Lower leg skin (tissue), 4 donors: ENCODE measurements around the gene IFFO2. TPM values are rescaled to one million over a fixed set of nuclear protein-coding genes. Genes with fewer than 3 reads are reported as not detected.
"Not testable (repeated sequence)": the region's sequence is repeated elsewhere in the genome, so short reads cannot be mapped to it uniquely, and the experiment has no call there.

Experiments
- DNase-seq, 2 donors: peaks; one replicate each; pipeline ENCODE4 v3.0.0-alpha.2; 2019; ENCODE audit warnings: low spot score in 2 of 2
- H3K4me3 ChIP-seq: fragments of 200-600 bp; sonication (generic); 2 replicates; pipeline ENCODE4 v1.5.1; 2017; ENCODE audit warnings: mild to moderate bottlenecking, low read depth; ENCODE audit not compliant: poor library complexity, severe bottlenecking
- CTCF ChIP-seq, 3 donors: fragments of 450-650 bp; IDR thresholded peaks; one replicate each; pipeline ENCODE4 v1.5.1; 2016; ENCODE audit warnings: antibody characterized with exemption in 3 of 3, mild to moderate bottlenecking in 3 of 3, moderate library complexity in 2 of 3
- POLR2A ChIP-seq, 2 donors: fragments of 450-650 bp; IDR thresholded peaks; one replicate each; pipeline ENCODE4 v1.6.1; 2016 to 2017; ENCODE audit warnings: antibody characterized with exemption in 2 of 2, mild to moderate bottlenecking in 1 of 2, moderate library complexity in 1 of 2
- WGBS, 2 donors: methylation state at CpG; one replicate each; pipeline ENCODE4 v1.1.5; 2018; 5-methylcytosine and 5-hydroxymethylcytosine counted together
- intact Hi-C: fragments of 100-400 bp; cut with DNase I; formaldehyde crosslinking; loops from one replicate; pipeline ENCODE4 v1.15.0; 2023; ENCODE audit warnings: low total_unique reads
- total RNA-seq, 4 donors: library from RNA; depleted of rRNA; stranded (reverse); fragments of >200 nt; gene quantifications; one replicate each; pipeline ENCODE4 v1.1.0, GENCODE V29; 2016

The IFFO2 gene
- total RNA-seq, 4 donors from 2014 or later: 317 to 562 (median 451) TPM

GRCh38 chr1:18871401-18872070 lies 84.9 kb downstream of the IFFO2 start:
- TF ChIP-seq POLR2A (IDR thresholded peaks at IDR 0.05) (no peak), CTCF (IDR thresholded peaks at IDR 0.05) (no peak)
- intact Hi-C loops: no loop called here
- WGBS, 2 donors: 87 to 95% methylated on average over 7 of the region's 7 CpGs
- no peak overlapping the region for H3K4me3 ChIP-seq
- DNase-seq: no peak

- WGBS, 2 donors: 89 to 92% methylated on average over 10 of the region's 10 CpGs
- intact Hi-C loops: no loop called here
Measured at GRCh38 chr1:18870957-18871356, 85.5 kb downstream of the IFFO2 start.

GRCh38 chr1:18870595-18870865 lies 85.9 kb downstream of the IFFO2 start:
- intact Hi-C loops, DNase-seq, H3K4me3 ChIP-seq: not testable (repeated sequence)
- 66% methylated on average over 3 of the region's 3 CpGs for WGBS, 2 donors

More at GRCh38 chr1:18870957-18871356, 85.5 kb downstream of the IFFO2 start:
- no peak for DNase-seq
- no peak overlapping the region for H3K4me3 ChIP-seq
- no peak for TF ChIP-seq CTCF (IDR thresholded peaks at IDR 0.05)
- no peak for TF ChIP-seq POLR2A (IDR thresholded peaks at IDR 0.05)

- 73% methylated on average over 9 of the region's 9 CpGs for WGBS, 2 donors
- intact Hi-C loops: no loop called here
- TF ChIP-seq POLR2A (IDR thresholded peaks at IDR 0.05) (no peak), CTCF (IDR thresholded peaks at IDR 0.05) (no peak)
- no peak overlapping the region for H3K4me3 ChIP-seq
- DNase-seq: no peak
Measured at GRCh38 chr1:18869847-18870594, 86.5 kb downstream of the IFFO2 start.

GRCh38 chr1:18868801-18869424 lies 87.6 kb downstream of the IFFO2 start:
- intact Hi-C loops: no loop called here
- no peak for TF ChIP-seq POLR2A (IDR thresholded peaks at IDR 0.05)
- no peak for TF ChIP-seq CTCF (IDR thresholded peaks at IDR 0.05)
- no peak for DNase-seq
- 60 to 67% methylated on average over 10 to 12 of the region's 12 CpGs for WGBS, 2 donors
- no peak overlapping the region for H3K4me3 ChIP-seq

- intact Hi-C loops: no loop called here
- no peak overlapping the region for H3K4me3 ChIP-seq
- TF ChIP-seq CTCF (IDR thresholded peaks at IDR 0.05): no peak
- TF ChIP-seq POLR2A (IDR thresholded peaks at IDR 0.05): no peak
- WGBS, 2 donors: 66 to 69% methylated on average over 5 of the region's 5 CpGs
- no peak for DNase-seq
Measured at GRCh38 chr1:18868354-18868753, 88.1 kb downstream of the IFFO2 start.
